ENCODE results near the gene MRPS34. TPM values are rescaled to one million over a fixed set of nuclear protein-coding genes. Genes with fewer than 3 reads are reported as not detected.

MRPS34 gene
- total RNA-seq, 4 donors from 2014 or later, result 47.1 to 75.2 (median 64.2) TPM

DNA sequence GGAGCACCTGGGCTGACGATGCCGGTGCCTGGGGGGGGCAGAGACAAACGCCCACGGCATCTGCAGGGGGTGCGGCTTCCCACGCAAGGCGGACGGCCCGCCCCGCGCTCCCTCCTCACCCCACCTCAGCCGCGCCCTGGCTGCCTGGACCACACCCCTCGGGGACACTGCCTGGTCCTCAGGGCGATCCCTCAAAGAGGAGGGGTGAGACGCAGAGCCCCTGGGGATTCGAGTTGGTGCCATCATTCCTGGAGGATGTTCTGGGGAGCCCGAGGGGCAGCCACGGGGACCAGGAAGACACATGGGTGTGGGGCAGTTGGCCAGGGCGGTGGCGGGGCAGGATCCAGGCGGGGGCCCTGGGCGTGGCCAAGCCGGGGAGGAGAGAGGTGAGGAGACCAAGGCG is 16.7 kb upstream of the MRPS34 start:
- no peaks in the 10 kb centered on the region for H3K27me3 ChIP-seq
- DNase-seq (ENCODE audit: extremely low spot score), result no peak

DNA sequence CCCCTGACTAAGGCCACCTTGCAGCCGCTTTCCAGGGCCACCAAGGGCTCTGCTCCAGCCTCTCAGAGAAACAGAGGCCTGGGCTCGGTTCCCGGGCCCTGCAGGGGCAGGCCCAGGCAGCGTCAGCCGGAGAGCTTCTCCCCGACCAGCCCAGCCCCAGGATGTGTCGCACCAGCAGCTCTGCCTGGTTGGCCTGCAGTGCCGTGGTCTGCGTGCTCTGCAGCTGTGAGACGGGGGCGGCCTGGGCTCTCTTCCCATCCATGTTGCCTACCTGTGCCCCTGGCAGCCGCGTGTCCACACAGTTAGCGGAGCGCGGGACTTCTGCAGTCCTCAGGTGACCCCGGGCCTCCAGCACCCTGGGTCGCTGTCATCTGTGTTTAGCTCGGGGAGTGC is 15.8 kb upstream of the MRPS34 start:
- H3K9me3 ChIP-seq, result no peaks in the 10 kb centered on the region
- no peaks in the 10 kb centered on the region for H3K27me3 ChIP-seq
- intact Hi-C loops (cut with DNase I), result loop anchor here (5.0 kb wide), 1 partner anchor 34 kb away; no protein-coding TSS in a partner anchor
- TF ChIP-seq POLR2AphosphoS5 (IDR thresholded peaks at IDR 0.05) (no peak), EP300 (IDR thresholded peaks at IDR 0.05) (no peak), POLR2A (IDR thresholded peaks at IDR 0.05; ENCODE audit: low read depth) (no peak)
- TF ChIP-seq, protein P1, sequence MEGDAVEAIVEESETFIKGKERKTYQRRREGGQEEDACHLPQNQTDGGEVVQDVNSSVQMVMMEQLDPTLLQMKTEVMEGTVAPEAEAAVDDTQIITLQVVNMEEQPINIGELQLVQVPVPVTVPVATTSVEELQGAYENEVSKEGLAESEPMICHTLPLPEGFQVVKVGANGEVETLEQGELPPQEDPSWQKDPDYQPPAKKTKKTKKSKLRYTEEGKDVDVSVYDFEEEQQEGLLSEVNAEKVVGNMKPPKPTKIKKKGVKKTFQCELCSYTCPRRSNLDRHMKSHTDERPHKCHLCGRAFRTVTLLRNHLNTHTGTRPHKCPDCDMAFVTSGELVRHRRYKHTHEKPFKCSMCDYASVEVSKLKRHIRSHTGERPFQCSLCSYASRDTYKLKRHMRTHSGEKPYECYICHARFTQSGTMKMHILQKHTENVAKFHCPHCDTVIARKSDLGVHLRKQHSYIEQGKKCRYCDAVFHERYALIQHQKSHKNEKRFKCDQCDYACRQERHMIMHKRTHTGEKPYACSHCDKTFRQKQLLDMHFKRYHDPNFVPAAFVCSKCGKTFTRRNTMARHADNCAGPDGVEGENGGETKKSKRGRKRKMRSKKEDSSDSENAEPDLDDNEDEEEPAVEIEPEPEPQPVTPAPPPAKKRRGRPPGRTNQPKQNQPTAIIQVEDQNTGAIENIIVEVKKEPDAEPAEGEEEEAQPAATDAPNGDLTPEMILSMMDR (IDR thresholded peaks at IDR 0.05), result no peak
- H3K4me1 ChIP-seq, result peaks cover 8 to 36% (median 23%) of the 10 kb centered on the region in 4 donors
- no peak overlapping the region for H3K27ac ChIP-seq (replicated peaks in 1 of 4)
- no peak for DNase-seq (ENCODE audit: extremely low spot score)
- WGBS, result 66% methylated on average over 4 of the region's 19 CpGs
- H3K4me3 ChIP-seq, result no peak overlapping the region
- peaks cover 15 to 76% (median 71%) of the 10 kb centered on the region in 4 donors for H3K36me3 ChIP-seq

More for the DNA sequence above, 16.7 kb upstream of the MRPS34 start:
- TF ChIP-seq EP300 (IDR thresholded peaks at IDR 0.05) (no peak), POLR2A (IDR thresholded peaks at IDR 0.05; ENCODE audit: low read depth) (no peak), POLR2AphosphoS5 (IDR thresholded peaks at IDR 0.05) (no peak)
- no peak overlapping the region for H3K27ac ChIP-seq (replicated peaks in 1 of 4)
- intact Hi-C loops (cut with DNase I), result loop anchor here (5.0 kb wide), 1 partner anchor 33 kb away; no protein-coding TSS in a partner anchor
- no peak overlapping the region for H3K4me3 ChIP-seq
- no peaks in the 10 kb centered on the region for H3K9me3 ChIP-seq
- H3K36me3 ChIP-seq, result peaks cover 15 to 76% (median 71%) of the 10 kb centered on the region in 4 donors
- 89% methylated on average over 19 of the region's 25 CpGs for WGBS
- H3K4me1 ChIP-seq, result peaks cover 0 to 27% (median 13%) of the 10 kb centered on the region in 4 donors

DNA sequence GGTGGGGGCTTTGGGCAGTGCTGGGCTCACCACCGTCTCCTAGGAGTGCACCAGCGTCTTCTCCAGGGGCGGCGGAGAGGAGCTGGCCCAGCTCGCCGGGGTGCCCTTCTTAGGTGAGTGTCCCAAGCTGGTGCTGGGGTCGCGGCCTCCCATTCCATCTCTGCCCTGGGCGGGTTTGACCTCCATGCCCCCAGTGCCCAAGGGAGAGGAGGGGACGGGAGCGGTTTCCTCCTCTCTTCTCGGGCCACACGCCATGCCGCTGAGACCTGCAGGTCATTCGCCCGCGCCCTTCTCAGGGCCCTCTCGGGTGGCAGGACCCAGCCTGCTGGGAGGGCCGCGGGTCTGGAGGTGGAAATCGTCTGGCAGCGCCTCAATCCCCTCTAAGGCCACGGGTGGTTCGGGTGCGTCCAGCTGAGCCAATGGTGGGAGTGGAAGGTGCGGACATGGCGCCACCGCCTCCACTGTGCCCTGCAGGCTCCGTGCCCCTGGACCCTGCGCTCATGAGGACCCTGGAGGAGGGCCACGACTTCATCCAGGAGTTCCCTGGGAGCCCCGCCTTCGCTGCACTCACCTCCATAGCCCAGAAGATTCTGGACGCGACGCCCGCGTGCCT is 15.3 kb upstream of the MRPS34 start:
- TF ChIP-seq, protein P1 (IDR thresholded peaks at IDR 0.05), result no peak
- TF ChIP-seq POLR2AphosphoS5 (IDR thresholded peaks at IDR 0.05) (no peak), EP300 (IDR thresholded peaks at IDR 0.05) (no peak), POLR2A (IDR thresholded peaks at IDR 0.05; ENCODE audit: low read depth) (no peak)
- intact Hi-C loops (cut with DNase I), result loop anchor here (5.0 kb wide), 1 partner anchor 34 kb away; no protein-coding TSS in a partner anchor
- Histone ChIP-seq H3K9me3 (no peaks in the 10 kb centered on the region), H3K27ac (replicated peaks in 1 of 4) (no peak overlapping the region), H3K27me3 (no peaks in the 10 kb centered on the region), H3K4me3 (no peak overlapping the region), H3K36me3 (peaks cover 15 to 76% (median 71%) of the 10 kb centered on the region in 4 donors), H3K4me1 (peaks cover 12 to 41% (median 27%) of the 10 kb centered on the region in 4 donors)
- DNase-seq (ENCODE audit: extremely low spot score), result no peak
- WGBS, result 94% methylated on average over 27 of the region's 38 CpGs

DNA sequence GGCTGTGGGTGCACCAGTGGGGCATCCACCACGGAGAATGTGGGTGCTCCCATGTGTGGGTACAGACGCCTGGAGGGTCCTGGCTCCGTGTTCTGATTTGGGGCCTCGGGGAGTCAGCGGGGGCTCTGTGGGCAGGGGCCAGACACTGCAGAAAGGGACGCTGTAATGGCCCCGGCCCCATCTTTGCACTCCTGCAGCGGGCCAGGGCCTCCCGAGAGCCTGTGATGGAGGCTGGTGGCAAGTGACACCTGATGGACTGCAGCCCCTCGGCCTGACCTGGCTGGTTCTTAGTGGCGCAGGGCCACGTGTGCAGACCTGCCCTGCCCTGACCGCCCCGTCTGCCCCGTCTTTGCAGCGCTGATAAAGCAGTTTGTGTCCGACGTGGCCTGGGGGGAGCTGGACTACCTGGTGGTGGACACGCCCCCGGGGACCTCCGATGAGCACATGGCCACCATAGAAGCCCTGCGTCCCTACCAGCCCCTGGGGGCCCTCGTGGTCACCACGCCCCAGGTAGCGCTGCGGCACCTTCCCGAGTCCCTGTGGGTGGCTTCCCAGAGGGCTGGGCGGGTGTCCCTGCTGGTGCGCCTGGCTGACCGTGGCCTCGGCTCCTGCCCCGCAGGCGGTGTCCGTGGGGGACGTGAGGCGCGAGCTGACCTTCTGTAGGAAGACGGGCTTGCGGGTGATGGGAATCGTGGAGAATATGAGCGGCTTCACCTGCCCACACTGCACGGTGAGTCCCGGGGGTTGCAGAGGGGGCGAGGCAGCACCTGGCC is 14.6 kb upstream of the MRPS34 start:
- H3K36me3 ChIP-seq, result peaks cover 15 to 76% (median 71%) of the 10 kb centered on the region in 4 donors
- TF ChIP-seq, protein P1 (IDR thresholded peaks at IDR 0.05), result no peak
- TF ChIP-seq EP300 (IDR thresholded peaks at IDR 0.05), result no peak
- no peak overlapping the region for H3K4me3 ChIP-seq
- peaks cover 12 to 42% (median 28%) of the 10 kb centered on the region in 4 donors for H3K4me1 ChIP-seq
- no peak overlapping the region for H3K27ac ChIP-seq (replicated peaks in 1 of 4)
- intact Hi-C loops (cut with DNase I), result loop anchor here (5.0 kb wide), 1 partner anchor 35 kb away; no protein-coding TSS in a partner anchor
- DNase-seq (ENCODE audit: extremely low spot score), result no peak
- no peaks in the 10 kb centered on the region for H3K27me3 ChIP-seq
- H3K9me3 ChIP-seq, result no peaks in the 10 kb centered on the region
- WGBS, result 87% methylated on average over 33 of the region's 44 CpGs

DNA sequence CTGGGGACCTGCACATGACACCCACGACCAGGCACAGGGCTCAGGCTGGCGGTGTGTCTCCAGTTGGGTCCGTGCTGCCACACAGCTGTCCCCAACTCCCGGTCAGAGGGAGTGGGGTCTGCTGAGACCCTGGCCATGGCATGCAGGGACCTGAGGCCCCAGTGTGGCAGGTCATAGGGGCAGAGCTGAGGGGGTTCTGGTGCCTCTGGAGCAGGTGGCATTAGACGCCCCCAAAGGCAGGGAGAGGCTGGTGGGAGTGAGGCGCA is 14.1 kb upstream of the MRPS34 start:
- no peak for DNase-seq (ENCODE audit: extremely low spot score)
- peaks cover 15 to 71% (median 69%) of the 10 kb centered on the region in 4 donors for H3K36me3 ChIP-seq
- 73% methylated on average over 5 of the region's 6 CpGs for WGBS

More for the DNA sequence above, 14.1 kb upstream of the MRPS34 start:
- no peak overlapping the region for H3K27ac ChIP-seq (replicated peaks in 1 of 4)
- H3K27me3 ChIP-seq, result no peaks in the 10 kb centered on the region
- peaks cover 12 to 44% (median 28%) of the 10 kb centered on the region in 4 donors for H3K4me1 ChIP-seq
- no peaks in the 10 kb centered on the region for H3K9me3 ChIP-seq
- H3K4me3 ChIP-seq, result no peak overlapping the region
- intact Hi-C loops (cut with DNase I), result loop anchor here (5.0 kb wide), 1 partner anchor 35 kb away; no protein-coding TSS in a partner anchor
- TF ChIP-seq, protein P1 (IDR thresholded peaks at IDR 0.05), result no peak
- TF ChIP-seq POLR2A (IDR thresholded peaks at IDR 0.05; ENCODE audit: low read depth), result no peak
- no peak for TF ChIP-seq EP300 (IDR thresholded peaks at IDR 0.05)
- TF ChIP-seq POLR2AphosphoS5 (IDR thresholded peaks at IDR 0.05), result no peak
